SKM-1 (cell line): ENCODE results near the gene LRRN1.

Source experiments
- DNase-seq: peaks from one replicate; lab custom pipeline; 2025; ENCODE audit not compliant: unreplicated experiment; lab: John Stamatoyannopoulos, UW

Gene LRRN1

GRCh38 chr3:3893590-3893989, 94.4 kb downstream of the LRRN1 start:
- no peak for DNase-seq
